Sigmoid colon (tissue), 7 donors: ENCODE measurements around the gene DGAT2. TPM values are rescaled to one million over a fixed set of nuclear protein-coding genes. Genes with fewer than 3 reads are reported as not detected.

ENCODE experiments used
- DNase-seq: peaks from one replicate; pipeline ENCODE4 v3.0.0-alpha.2; 2019
- H3K27ac ChIP-seq, 4 donors: fragments of 200-600 bp; sonication (generic); one replicate each; pipeline ENCODE4 v1.5.1; 2016 to 2019; ENCODE audit warnings: mild to moderate bottlenecking in 1 of 4
- H3K27me3 ChIP-seq, 3 donors: fragments of 200-600 bp; sonication (generic); one replicate each; pipeline ENCODE4 v1.5.1; 2019; ENCODE audit warnings: mild to moderate bottlenecking in 1 of 3
- H3K36me3 ChIP-seq, 4 donors: fragments of 200-600 bp; sonication (generic); one replicate each; pipeline ENCODE4 v1.5.1; 2016 to 2019
- H3K4me1 ChIP-seq, 4 donors: fragments of 200-600 bp; sonication (generic); one replicate each; pipeline ENCODE4 v1.5.1; 2017 to 2019
- H3K4me3 ChIP-seq, 4 donors: fragments of 200-600 bp; sonication (generic); one replicate each; pipeline ENCODE4 v1.5.1; 2017 to 2019; ENCODE audit warnings: mild to moderate bottlenecking in 2 of 4, moderate library complexity in 1 of 4
- H3K9me3 ChIP-seq, 4 donors: fragments of 200-600 bp in 3 of 4; sonication (generic) in 3 of 4; one replicate each; pipeline versions ENCODE4 v1.5.1 to v1.6.1; 2013 to 2019
- EP300 ChIP-seq, 4 donors: sonication (generic); formaldehyde crosslinking; IDR thresholded peaks; one replicate each; pipeline ENCODE4 v1.6.1; 2017; ENCODE audit warnings: antibody characterized with exemption in 4 of 4
- POLR2A ChIP-seq, 2 donors: fragments of 450-650 bp; IDR thresholded peaks; one replicate each; pipeline ENCODE4 v1.6.1; 2016; ENCODE audit warnings: antibody characterized with exemption in 2 of 2, mild to moderate bottlenecking in 2 of 2, moderate library complexity in 2 of 2
- POLR2AphosphoS5 ChIP-seq, 4 donors: sonication (generic); formaldehyde crosslinking; IDR thresholded peaks; one replicate each; pipeline ENCODE4 v1.6.1; 2017; ENCODE audit warnings: antibody characterized with exemption in 4 of 4
- WGBS, 2 donors: extraction: QIAGEN DNeasy Blood & Tissue Kit; methylation state at CpG; one replicate each; pipeline ENCODE4 v1.1.7; 2013; 5-methylcytosine and 5-hydroxymethylcytosine counted together
- intact Hi-C: fragments of 100-400 bp; cut with DNase I; formaldehyde crosslinking; loops from one replicate; pipeline ENCODE4 v1.15.1; 2023
- polyA plus RNA-seq, 3 donors: library from polyadenylated mRNA; stranded (reverse); fragments of 200-250 nt; gene quantifications; one replicate each; pipeline ENCODE4 v1.2.3, GENCODE V29; 2013
- total RNA-seq, 4 donors: library from RNA; depleted of rRNA; stranded (reverse); fragments of >200 nt; gene quantifications; one replicate each; pipeline ENCODE4 v1.1.0, GENCODE V29; 2016
- TF ChIP-seq, protein P1 (sequence below), 4 experiments: fragments of 450-650 bp in 3 of 4; fragments of 200-600 bp in 1 of 4; IDR thresholded peaks; one replicate each; pipeline ENCODE4 v1.5.1; 2016 to 2019; ENCODE audit warnings: antibody characterized with exemption in 4 of 4, mild to moderate bottlenecking in 3 of 4, moderate library complexity in 2 of 4
- donor health status: healthy with polysubstance abuse.
- donor health status: Bipolar disorder and iron deficiency.
- donor health status: healthy.

The DGAT2 gene
- total and polyA plus RNA-seq, 7 donors = 0.55 to 20.3 (median 1.2) TPM

DNA sequence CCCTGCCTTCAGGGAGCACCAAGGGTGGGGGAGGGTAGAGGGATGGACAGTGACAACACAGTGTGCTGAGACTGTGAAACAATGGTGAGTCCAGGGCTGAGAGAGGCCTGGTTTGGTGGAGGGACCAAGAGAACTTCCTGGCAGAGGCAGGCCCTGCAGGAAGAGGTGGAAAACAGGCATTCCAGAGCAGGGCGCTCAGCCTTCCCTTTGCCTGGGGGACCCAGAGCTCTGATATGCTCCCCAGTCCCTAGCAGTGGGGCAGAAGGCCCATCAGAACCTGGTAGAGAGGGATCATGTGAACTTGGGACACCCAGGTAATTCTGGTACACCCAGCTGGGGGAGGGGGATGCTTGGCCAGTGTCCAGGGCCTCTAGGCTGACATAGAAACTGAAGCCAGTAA is 29.2 kb downstream of the DGAT2 start:
- H3K27ac ChIP-seq = no peak overlapping the region
- WGBS, 2 donors = 95 to 100% methylated on average over 1 of the region's 1 CpG
- H3K36me3 ChIP-seq = no peaks in the 10 kb centered on the region
- intact Hi-C loops = loop anchor here (10.0 kb wide), 1 partner anchor 517 kb away; no protein-coding TSS in a partner anchor
- no peak for DNase-seq
- H3K9me3 ChIP-seq = no peaks in the 10 kb centered on the region
- H3K27me3 ChIP-seq = no peaks in the 10 kb centered on the region
- H3K4me3 ChIP-seq = no peak overlapping the region
- no peaks in the 10 kb centered on the region for H3K4me1 ChIP-seq
- TF ChIP-seq POLR2AphosphoS5 (IDR thresholded peaks at IDR 0.05) = no peak

DNA sequence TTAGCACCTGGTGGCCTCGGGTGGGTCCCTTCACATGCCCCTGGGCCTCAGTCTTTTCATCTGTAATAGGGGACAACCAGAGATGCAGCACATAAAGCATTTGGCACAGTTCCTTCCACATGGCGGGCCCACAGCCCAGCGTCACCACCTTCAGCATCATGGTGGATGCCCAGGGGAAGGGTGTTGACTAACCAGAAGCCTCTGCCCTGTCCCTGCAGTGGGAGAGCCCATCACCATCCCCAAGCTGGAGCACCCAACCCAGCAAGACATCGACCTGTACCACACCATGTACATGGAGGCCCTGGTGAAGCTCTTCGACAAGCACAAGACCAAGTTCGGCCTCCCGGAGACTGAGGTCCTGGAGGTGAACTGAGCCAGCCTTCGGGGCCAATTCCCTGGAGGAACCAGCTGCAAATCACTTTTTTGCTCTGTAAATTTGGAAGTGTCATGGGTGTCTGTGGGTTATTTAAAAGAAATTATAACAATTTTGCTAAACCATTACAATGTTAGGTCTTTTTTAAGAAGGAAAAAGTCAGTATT is 31.6 kb downstream of the DGAT2 start:
- no peak for DNase-seq
- TF ChIP-seq POLR2AphosphoS5 (IDR thresholded peaks at IDR 0.05) (no peak), POLR2A (IDR thresholded peaks at IDR 0.05) (no peak), EP300 (IDR thresholded peaks at IDR 0.05) (no peak)
- TF ChIP-seq, protein P1, sequence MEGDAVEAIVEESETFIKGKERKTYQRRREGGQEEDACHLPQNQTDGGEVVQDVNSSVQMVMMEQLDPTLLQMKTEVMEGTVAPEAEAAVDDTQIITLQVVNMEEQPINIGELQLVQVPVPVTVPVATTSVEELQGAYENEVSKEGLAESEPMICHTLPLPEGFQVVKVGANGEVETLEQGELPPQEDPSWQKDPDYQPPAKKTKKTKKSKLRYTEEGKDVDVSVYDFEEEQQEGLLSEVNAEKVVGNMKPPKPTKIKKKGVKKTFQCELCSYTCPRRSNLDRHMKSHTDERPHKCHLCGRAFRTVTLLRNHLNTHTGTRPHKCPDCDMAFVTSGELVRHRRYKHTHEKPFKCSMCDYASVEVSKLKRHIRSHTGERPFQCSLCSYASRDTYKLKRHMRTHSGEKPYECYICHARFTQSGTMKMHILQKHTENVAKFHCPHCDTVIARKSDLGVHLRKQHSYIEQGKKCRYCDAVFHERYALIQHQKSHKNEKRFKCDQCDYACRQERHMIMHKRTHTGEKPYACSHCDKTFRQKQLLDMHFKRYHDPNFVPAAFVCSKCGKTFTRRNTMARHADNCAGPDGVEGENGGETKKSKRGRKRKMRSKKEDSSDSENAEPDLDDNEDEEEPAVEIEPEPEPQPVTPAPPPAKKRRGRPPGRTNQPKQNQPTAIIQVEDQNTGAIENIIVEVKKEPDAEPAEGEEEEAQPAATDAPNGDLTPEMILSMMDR (IDR thresholded peaks at IDR 0.05) = no peak
- 95 to 96% methylated on average over 8 of the region's 8 CpGs for WGBS, 2 donors
- no peaks in the 10 kb centered on the region for H3K36me3 ChIP-seq
- no peaks in the 10 kb centered on the region for H3K9me3 ChIP-seq
- no peaks in the 10 kb centered on the region for H3K27me3 ChIP-seq
- H3K27ac ChIP-seq = no peak overlapping the region
- intact Hi-C loops = no loop called here
- no peaks in the 10 kb centered on the region for H3K4me1 ChIP-seq
- no peak overlapping the region for H3K4me3 ChIP-seq

DNA sequence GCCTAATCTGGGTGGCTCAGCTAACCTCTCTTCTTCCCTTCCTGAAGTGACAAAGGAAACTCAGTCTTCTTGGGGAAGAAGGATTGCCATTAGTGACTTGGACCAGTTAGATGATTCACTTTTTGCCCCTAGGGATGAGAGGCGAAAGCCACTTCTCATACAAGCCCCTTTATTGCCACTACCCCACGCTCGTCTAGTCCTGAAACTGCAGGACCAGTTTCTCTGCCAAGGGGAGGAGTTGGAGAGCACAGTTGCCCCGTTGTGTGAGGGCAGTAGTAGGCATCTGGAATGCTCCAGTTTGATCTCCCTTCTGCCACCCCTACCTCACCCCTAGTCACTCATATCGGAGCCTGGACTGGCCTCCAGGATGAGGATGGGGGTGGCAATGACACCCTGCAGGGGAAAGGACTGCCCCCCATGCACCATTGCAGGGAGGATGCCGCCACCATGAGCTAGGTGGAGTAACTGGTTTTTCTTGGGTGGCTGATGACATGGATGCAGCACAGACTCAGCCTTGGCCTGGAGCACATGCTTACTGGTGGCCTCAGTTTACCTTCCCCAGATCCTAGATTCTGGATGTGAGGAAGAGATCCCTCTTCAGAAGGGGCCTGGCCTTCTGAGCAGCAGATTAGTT is 32.3 kb downstream of the DGAT2 start:
- TF ChIP-seq, protein P1 (IDR thresholded peaks at IDR 0.05) = no peak
- TF ChIP-seq POLR2AphosphoS5 (IDR thresholded peaks at IDR 0.05) (no peak), EP300 (IDR thresholded peaks at IDR 0.05) (no peak), POLR2A (IDR thresholded peaks at IDR 0.05) (no peak)
- no peaks in the 10 kb centered on the region for H3K27me3 ChIP-seq
- no peak overlapping the region for H3K27ac ChIP-seq
- H3K4me1 ChIP-seq = no peaks in the 10 kb centered on the region
- intact Hi-C loops = no loop called here
- H3K4me3 ChIP-seq = no peak overlapping the region
- whole genome bisulfite sequencing, 2 donors = 55 to 86% methylated on average over 6 of the region's 6 CpGs
- no peak for DNase-seq
- H3K36me3 ChIP-seq = no peaks in the 10 kb centered on the region
- H3K9me3 ChIP-seq = no peaks in the 10 kb centered on the region

DNA sequence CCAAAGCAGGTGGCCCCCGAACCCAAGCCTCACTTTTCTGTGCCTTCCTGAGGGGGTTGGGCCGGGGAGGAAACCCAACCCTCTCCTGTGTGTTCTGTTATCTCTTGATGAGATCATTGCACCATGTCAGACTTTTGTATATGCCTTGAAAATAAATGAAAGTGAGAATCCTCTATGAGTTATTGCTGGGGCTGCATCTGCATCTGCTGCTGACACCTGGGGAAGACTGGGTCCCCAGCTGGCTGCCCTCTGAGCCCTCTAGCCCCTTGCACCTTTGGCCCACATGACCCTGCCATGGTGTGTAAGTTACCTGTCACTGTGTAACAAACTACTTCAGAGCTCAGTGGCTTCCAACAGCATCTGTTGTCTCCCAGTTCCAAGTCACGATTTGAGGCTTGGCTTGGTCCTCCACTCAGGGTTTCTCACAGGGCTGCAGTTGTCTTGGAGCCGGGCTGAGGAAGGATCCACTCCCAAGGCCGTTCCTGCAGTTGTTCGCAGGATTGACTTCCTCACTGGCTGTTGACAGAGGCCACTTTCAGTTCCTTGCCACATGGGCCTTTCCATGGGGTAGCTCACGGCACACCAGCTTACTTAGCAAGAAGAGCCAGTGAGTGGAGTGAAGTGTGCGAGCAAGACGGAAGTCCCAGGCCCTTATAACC is 32.9 kb downstream of the DGAT2 start:
- intact Hi-C loops = loop anchor here (2.0 kb wide), 1 partner anchor 351 kb away; no protein-coding TSS in a partner anchor

More for the DNA sequence above, 32.9 kb downstream of the DGAT2 start:
- TF ChIP-seq, protein P1 (IDR thresholded peaks at IDR 0.05) = no peak
- TF ChIP-seq POLR2A (IDR thresholded peaks at IDR 0.05) = no peak
- TF ChIP-seq EP300 (IDR thresholded peaks at IDR 0.05) = no peak
- TF ChIP-seq POLR2AphosphoS5 (IDR thresholded peaks at IDR 0.05) = peak in 1 of 4 donors; percentile 11
- Histone ChIP-seq H3K4me3 (no peak overlapping the region), H3K27me3 (no peaks in the 10 kb centered on the region), H3K36me3 (no peaks in the 10 kb centered on the region), H3K9me3 (no peaks in the 10 kb centered on the region), H3K27ac (no peak overlapping the region), H3K4me1 (no peaks in the 10 kb centered on the region)
- no peak for DNase-seq
- 80 to 90% methylated on average over 9 of the region's 9 CpGs for WGBS, 2 donors
